HG03575 (cell line): Measurements from ENCODE around the gene FTCD.

Source experiments
- ATAC-seq: cut with Tn5 transposase; IDR thresholded peaks from one replicate; pipeline ENCODE4 v1.9.1; 2021; ENCODE audit not compliant: unreplicated experiment, insufficient number of reproducible peaks, low FRiP score; ENCODE audit errors: extremely low read depth

Gene FTCD

DNA sequence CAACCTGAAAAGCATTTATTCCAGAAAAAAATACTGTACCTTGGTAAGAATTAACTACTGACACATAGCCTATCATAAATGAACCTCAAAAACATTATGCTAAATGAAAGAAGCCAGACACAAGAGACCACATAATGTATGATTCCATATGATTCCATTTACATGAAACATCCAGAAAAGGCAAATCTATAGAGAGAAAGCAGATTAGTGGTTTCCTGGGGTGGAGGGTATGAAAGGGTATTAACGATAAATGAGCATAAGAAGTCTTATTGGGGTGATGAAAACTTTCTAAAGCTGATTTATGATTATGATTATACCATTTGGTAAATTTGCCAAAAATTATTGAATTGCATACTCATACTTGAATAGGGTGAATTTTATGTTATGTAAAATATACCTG lies 67.7 kb downstream of the FTCD start:
- no peak for ATAC-seq
